ENCODE data around the gene IGFL4. TPM values are rescaled to one million over a fixed set of nuclear protein-coding genes. Genes with fewer than 3 reads are reported as not detected.

IGFL4 gene
- total RNA-seq, 4 donors from 2014 or later = not detected

DNA sequence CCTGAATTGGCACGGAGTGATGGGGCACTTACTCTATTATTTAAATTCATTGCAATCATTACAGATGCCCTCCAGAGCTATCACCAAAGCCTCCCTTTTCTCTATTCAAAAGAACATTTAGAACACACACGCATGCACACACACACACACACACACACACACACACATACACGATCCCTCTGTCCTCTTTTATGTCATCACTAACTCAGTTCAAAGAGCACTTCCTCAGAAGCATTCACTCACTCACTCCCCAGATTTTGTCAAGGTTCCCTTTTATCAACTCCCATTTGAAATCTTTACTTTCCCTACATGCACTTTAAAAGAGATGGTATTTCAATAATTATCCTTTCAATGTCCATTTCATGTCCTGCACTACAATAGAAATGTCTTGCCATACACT is 22.4 kb upstream of the IGFL4 start:
- in situ Hi-C loops (cut with MboI; ENCODE audit: low pct_ligation_motif_present in 1 of 4, low pct_unique_long_range_greater_than_20kb in 1 of 4, low sequenced_read_pairs in 3 of 4) (no loop called here), intact Hi-C loops (cut with DNase I; ENCODE audit: low total_unique reads) (no loop called here)
- H3K27ac ChIP-seq = no peak overlapping the region
- peaks cover 23% of the 10 kb centered on the region for H3K27me3 ChIP-seq
- no peaks in the 10 kb centered on the region for H3K4me1 ChIP-seq
- WGBS, 2 donors (ENCODE audit: low coverage in 1 of 2) = 72 to 73% methylated on average over 2 to 3 of the region's 3 CpGs
- TF ChIP-seq, protein P1, sequence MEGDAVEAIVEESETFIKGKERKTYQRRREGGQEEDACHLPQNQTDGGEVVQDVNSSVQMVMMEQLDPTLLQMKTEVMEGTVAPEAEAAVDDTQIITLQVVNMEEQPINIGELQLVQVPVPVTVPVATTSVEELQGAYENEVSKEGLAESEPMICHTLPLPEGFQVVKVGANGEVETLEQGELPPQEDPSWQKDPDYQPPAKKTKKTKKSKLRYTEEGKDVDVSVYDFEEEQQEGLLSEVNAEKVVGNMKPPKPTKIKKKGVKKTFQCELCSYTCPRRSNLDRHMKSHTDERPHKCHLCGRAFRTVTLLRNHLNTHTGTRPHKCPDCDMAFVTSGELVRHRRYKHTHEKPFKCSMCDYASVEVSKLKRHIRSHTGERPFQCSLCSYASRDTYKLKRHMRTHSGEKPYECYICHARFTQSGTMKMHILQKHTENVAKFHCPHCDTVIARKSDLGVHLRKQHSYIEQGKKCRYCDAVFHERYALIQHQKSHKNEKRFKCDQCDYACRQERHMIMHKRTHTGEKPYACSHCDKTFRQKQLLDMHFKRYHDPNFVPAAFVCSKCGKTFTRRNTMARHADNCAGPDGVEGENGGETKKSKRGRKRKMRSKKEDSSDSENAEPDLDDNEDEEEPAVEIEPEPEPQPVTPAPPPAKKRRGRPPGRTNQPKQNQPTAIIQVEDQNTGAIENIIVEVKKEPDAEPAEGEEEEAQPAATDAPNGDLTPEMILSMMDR (IDR thresholded peaks at IDR 0.05) = no peak
- TF ChIP-seq POLR2AphosphoS5 (IDR thresholded peaks at IDR 0.05) (no peak), EP300 (IDR thresholded peaks at IDR 0.05; ENCODE audit: low read depth) (no peak), POLR2A (IDR thresholded peaks at IDR 0.05) (no peak)
- peaks cover 0 to 5% of the 10 kb centered on the region in 2 donors for H3K9me3 ChIP-seq
- H3K4me3 ChIP-seq = no peak overlapping the region
- H3K36me3 ChIP-seq = no peaks in the 10 kb centered on the region
- DNase-seq = no peak

DNA sequence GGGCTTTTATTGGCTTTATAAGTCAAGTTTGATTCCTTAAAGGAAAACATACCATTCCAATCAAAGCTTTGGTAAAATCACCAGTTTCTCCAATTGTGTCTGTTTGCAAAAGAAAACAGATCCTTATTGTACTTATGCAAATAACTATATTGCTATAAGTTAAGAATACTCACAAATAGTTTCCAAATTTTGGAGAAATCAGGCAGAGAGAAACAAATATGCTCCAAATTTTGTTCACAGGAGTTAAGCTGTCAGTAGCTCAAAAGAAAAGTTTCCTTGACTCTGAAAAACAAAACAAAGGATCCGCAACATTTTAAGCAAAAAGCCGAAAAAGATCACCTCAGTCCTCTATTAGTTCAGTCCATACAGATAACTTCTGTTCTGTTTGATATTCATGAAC is 19.2 kb upstream of the IGFL4 start:
- Histone ChIP-seq H3K4me1 (no peaks in the 10 kb centered on the region), H3K9me3 (peaks cover 0 to 5% of the 10 kb centered on the region in 2 donors), H3K27ac (no peak overlapping the region), H3K27me3 (peaks cover 42% of the 10 kb centered on the region), H3K36me3 (no peaks in the 10 kb centered on the region), H3K4me3 (no peak overlapping the region)
- intact Hi-C loops (cut with DNase I; ENCODE audit: low total_unique reads) = no loop called here
- DNase-seq = no peak
- in situ Hi-C loops (cut with MboI; ENCODE audit: low pct_ligation_motif_present in 1 of 4, low pct_unique_long_range_greater_than_20kb in 1 of 4, low sequenced_read_pairs in 3 of 4) = no loop called here
- whole genome bisulfite sequencing, 2 donors (ENCODE audit: low coverage in 1 of 2) = 93 to 100% methylated on average over 2 of the region's 2 CpGs
- TF ChIP-seq, protein P1 (IDR thresholded peaks at IDR 0.05) = no peak
- TF ChIP-seq POLR2AphosphoS5 (IDR thresholded peaks at IDR 0.05) = no peak

DNA sequence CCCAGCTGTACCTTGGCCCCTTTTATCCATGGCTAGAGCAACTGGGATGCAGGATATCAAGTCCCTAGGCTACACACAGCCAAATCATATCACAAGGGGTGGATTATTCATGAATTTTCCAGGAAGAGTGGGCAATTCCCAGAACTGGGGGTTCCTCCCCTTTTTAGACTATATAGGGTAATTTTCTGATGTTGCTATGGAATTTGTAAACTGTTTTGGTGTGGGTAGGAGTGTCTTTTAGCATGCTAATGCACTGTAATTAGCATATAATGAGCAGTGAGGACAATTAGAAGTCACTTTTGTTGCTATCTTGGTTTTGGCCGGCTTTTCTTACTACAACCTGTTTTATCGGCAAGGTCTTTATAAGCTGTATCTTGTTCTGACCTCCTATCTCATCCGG is 18.0 kb upstream of the IGFL4 start:
- H3K27me3 ChIP-seq = peaks cover 48% of the 10 kb centered on the region
- TF ChIP-seq POLR2A (IDR thresholded peaks at IDR 0.05) (no peak), POLR2AphosphoS5 (IDR thresholded peaks at IDR 0.05) (no peak), EP300 (IDR thresholded peaks at IDR 0.05; ENCODE audit: low read depth) (no peak)
- TF ChIP-seq, protein P1 (IDR thresholded peaks at IDR 0.05) = no peak
- in situ Hi-C loops (cut with MboI; ENCODE audit: low pct_ligation_motif_present in 1 of 4, low pct_unique_long_range_greater_than_20kb in 1 of 4, low sequenced_read_pairs in 3 of 4) (no loop called here), intact Hi-C loops (cut with DNase I; ENCODE audit: low total_unique reads) (no loop called here)
- no peaks in the 10 kb centered on the region for H3K4me1 ChIP-seq
- no peak overlapping the region for H3K27ac ChIP-seq
- no peaks in the 10 kb centered on the region for H3K36me3 ChIP-seq
- WGBS, 2 donors (ENCODE audit: low coverage in 1 of 2) = 95% methylated on average over 3 of the region's 3 CpGs
- no peak overlapping the region for H3K4me3 ChIP-seq
- peaks cover 0 to 5% of the 10 kb centered on the region in 2 donors for H3K9me3 ChIP-seq
- DNase-seq = no peak

DNA sequence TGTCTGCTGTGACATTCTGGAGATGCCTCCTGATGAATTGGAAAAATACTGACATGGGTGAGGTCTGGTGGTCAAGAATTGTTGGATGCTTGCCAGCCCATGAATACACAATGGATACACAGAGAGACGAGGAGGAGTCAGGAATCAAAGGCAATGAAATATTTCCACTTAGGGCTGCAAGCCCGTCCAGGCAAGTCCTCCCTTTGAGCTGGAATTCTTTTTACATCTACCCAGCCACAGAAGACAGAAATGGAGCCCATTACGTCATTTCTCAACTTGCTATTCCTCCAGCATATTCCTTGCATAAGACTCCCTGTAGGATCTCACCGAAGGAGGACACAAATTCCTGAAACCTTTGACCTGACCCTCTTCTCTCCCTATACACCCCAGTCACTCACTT is 15.7 kb upstream of the IGFL4 start:
- intact Hi-C loops (cut with DNase I; ENCODE audit: low total_unique reads) (no loop called here), in situ Hi-C loops (cut with MboI; ENCODE audit: low pct_ligation_motif_present in 1 of 4, low pct_unique_long_range_greater_than_20kb in 1 of 4, low sequenced_read_pairs in 3 of 4) (no loop called here)
- 47 to 61% methylated on average over 3 to 4 of the region's 4 CpGs for WGBS, 2 donors (ENCODE audit: low coverage in 1 of 2)
- Histone ChIP-seq H3K4me3 (no peak overlapping the region), H3K36me3 (no peaks in the 10 kb centered on the region), H3K27me3 (peaks cover 42% of the 10 kb centered on the region), H3K27ac (no peak overlapping the region), H3K9me3 (peaks cover 0 to 5% of the 10 kb centered on the region in 2 donors), H3K4me1 (no peaks in the 10 kb centered on the region)
- no peak for DNase-seq
- TF ChIP-seq POLR2A (IDR thresholded peaks at IDR 0.05) (no peak), EP300 (IDR thresholded peaks at IDR 0.05; ENCODE audit: low read depth) (no peak), POLR2AphosphoS5 (IDR thresholded peaks at IDR 0.05) (no peak)
- TF ChIP-seq, protein P1 (IDR thresholded peaks at IDR 0.05) = no peak

All from transverse colon (tissue), 4 donors.